Retinal pigment epithelial cell (primary cell): ENCODE results near the gene ROPN1B.

ENCODE experiments used
- DNase-seq: peaks from one replicate; pipeline ENCODE4 v3.0.0-alpha.2; 2010; ENCODE audit warnings: low read depth
- H3K4me3 ChIP-seq: 2 replicates; pipeline ENCODE4 v1.5.1; 2011; ENCODE audit warnings: mild to moderate bottlenecking, low read length, control low read depth, moderate library complexity
- CTCF ChIP-seq: conservative IDR thresholded peaks from 2 replicates; pipeline ENCODE4 v1.5.1; 2011; ENCODE audit warnings: low read depth, low read length, control low read depth, inconsistent platforms

Gene ROPN1B

DNA sequence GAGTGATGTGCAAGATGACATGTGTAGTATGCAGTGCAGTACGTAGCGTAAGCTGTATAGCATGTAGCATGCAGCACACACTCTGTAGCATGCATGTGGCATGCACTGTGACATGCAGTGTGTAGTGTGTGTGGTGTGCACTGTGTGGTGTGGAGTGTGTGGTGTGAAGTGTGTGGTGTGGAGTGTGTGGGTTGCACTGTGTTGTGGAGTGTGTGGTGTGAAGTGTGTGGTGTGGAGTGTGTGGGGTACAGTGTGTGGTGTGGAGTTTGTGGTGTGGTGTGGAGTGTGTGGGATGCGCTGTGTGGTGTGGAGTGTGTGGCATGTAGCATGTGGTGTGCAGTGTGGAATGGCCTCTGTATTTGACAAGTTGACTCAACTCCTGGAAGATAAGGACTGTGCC lies 39.2 kb downstream of the ROPN1B start:
- no peak overlapping the region for H3K4me3 ChIP-seq
- DNase-seq, result no peak
- TF ChIP-seq CTCF, result no peak

GRCh38 chr3:126009181-126009580 lies 40.2 kb downstream of the ROPN1B start:
- no peak for TF ChIP-seq CTCF
- H3K4me3 ChIP-seq, result no peak overlapping the region
- no peak for DNase-seq

GRCh38 chr3:126013751-126014156 lies 44.8 kb downstream of the ROPN1B start:
- DNase-seq, result no peak

GRCh38 chr3:126014252-126014651 lies 45.3 kb downstream of the ROPN1B start:
- TF ChIP-seq CTCF, result no peak
- H3K4me3 ChIP-seq, result no peak overlapping the region
- DNase-seq, result no peak

More at GRCh38 chr3:126013751-126014156, 44.8 kb downstream of the ROPN1B start:
- no peak overlapping the region for H3K4me3 ChIP-seq
- TF ChIP-seq CTCF, result no peak

DNA sequence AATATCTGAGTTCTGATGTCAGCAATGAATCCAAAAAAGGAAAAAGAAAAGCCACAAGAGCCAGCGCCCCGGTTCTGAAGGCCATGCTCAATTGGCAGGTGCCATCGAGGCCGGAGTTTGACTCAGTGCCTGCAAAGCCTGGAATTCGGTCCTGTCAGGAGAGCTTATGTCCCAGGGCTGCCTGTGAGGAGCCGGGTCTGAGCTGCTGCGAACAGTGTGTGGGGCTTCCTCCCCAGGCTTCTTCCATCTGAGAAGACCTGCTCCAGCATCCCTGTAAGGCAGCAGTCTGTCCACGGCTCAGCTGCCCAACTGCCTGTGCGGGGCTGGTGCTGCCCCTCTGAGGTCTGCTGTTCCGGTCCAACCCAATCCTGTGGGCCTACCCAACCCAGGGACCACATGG lies 46.1 kb downstream of the ROPN1B start:
- no peak for DNase-seq
- TF ChIP-seq CTCF, result no peak
- H3K4me3 ChIP-seq, result no peak overlapping the region

GRCh38 chr3:126016616-126017015 lies 47.6 kb downstream of the ROPN1B start:
- no peak for DNase-seq
- no peak overlapping the region for H3K4me3 ChIP-seq
- TF ChIP-seq CTCF, result no peak

DNA sequence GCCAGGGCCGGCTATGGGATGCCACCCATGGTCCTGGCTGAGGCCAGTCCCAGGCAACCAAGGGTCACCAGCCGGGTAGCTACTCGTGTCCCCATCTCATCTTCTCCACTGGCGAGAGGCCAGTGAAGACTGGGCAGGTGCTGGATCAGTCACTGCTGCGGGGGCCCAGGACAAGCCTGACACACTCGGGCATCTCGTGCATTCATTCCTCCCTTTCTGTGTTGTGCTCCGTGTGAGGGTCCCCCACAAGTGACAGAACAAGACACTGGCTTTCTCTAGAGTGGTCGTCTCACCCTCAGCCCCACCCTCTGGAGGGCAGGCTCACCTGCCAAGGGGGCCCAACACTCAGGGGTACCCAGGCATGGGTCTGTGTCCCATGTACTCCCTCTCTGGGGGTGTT lies 48.4 kb downstream of the ROPN1B start:
- DNase-seq, result no peak
- no peak for TF ChIP-seq CTCF

More for the DNA sequence above, 48.4 kb downstream of the ROPN1B start:
- H3K4me3 ChIP-seq, result no peak overlapping the region
